NCI-H1105 treated with DMSO at 0.1 percent for 48 hours (cell line): Measurements from ENCODE around the gene COPE.

ENCODE experiments used
- DNase-seq: peaks from one replicate; lab custom pipeline; 2025; lab: John Stamatoyannopoulos, UW

The COPE gene

DNA sequence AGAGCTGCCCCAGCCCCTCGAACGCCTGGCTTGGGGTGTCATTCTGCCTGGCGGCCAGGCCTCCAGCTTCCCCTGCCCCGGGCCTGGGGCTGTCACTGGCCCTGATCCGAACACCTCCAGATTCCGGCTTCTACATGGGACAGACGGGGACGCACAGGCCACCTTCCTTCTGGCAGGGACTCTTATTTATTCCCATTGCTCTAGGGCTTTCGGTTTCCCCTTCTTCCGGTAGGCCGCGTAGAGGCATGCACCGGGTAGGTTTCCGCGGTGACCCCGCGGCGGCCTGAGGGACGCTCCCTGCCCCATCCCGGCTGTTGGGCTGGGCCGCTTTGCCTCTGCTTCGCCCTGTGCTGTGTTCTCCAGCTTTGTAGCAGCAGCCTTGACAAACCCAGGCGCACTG is 51.4 kb downstream of the COPE start:
- DNase-seq = no peak

DNA sequence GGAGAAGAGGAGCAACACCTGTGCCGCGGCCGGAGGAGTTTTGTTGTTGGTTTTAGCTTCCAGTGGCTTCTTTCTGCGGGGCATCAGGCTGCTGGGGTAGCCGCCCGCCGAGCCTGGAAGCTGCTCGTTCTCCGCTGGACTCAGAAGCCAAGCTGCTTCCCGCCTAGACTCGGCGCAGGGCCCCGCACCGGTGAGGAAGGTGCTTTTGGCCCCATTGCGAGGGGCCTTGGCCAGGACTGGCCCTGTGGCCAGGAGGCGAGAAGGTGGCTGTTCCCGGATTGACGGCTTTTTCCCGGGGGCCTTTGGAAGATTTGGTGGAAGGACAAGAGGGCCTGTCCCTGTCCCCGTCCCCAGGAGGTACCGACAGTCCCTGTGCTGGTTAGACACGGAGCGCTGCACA is 52.0 kb downstream of the COPE start:
- no peak for DNase-seq

DNA sequence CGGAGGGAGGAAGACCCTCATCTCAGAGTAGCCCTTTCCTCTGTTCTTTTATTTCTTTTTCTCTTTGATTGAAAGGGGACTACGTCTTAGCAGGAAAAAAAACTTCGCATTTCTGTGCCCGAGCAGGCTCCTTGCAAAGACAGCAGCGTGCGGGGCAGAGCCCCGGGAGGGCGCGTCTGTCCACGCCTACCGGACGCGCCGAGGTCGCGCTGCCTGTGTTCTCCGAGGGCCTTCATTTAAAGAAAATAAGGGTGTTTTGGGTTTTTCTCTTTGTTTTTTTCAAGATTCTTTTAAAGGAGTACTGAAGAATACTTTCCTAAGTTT is 52.4 kb downstream of the COPE start:
- DNase-seq = no peak

DNA sequence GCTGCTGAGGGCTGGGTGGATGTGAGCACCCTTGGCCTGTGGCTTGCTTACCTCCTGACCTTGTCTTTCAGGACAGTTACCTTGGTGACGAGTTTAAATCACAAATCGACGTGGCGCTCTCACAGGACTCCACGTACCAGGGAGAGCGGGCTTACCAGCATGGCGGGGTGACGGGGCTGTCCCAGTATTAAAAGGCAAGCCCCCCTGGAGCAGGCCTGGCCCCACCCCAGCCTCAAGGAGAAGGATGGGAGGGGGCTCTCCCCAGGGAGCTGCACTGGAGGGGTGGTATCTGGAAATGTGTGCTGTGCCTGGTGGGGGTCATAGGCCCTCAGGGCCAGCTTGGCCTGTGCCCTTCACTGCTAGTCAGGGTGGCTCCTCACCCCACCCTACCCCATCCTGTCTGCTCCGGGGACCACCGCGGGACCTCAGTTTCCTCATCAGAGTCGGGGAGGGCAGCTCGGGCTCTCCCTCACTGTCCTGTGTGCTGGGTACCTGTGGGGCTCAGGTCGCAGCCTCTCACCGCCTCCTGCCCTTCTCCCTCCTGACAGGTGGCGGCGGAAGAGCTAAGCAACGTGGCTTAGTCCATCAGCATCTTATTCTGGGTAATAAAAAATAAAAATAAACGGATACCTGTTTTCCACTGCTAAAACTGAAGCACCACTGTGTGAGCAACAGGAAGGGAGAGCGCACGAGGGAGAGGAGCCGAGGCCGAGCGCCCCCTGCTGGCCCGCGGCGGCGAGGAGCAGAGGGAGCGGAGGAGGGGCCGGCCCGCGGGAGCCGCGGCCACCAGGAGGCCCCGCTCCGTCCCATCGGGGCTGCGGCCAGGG is 53.0 kb downstream of the COPE start:
- DNase-seq = no peak

DNA sequence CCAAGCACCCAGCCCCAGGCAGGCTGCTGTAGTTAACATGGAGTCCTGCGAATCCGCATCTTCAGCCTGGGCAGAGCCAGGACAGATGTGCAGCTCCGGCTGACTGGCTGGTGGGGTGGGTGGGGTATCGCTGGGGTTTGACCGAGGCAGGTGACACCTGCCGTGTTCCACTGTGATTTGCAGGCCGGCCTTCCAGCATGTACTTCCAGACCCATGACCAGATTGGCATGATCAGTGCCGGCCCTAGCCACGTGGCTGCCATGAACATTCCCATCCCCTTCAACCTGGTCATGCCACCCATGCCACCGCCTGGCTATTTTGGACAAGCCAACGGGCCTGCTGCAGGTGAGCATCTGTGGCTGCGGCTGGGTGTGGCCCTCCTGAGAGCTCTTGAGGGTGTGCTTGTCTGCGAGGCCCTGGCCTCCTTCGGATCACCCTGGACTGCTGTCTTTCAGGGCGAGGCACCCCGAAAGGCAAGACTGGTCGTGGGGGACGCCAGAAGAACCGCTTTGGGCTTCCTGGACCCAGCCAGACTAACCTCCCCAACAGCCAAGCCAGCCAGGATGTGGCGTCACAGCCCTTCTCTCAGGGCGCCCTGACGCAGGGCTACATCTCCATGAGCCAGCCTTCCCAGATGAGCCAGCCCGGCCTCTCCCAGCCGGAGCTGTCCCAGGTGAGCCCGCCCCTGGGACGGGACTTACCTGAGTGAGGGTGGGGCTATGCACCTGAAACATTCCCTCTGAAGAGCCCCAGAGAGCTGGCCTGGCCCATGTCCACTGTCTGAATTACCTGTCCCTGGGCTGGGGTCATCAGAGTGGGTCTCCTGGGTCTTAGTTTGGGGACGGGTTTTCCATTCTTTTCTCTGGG is 53.8 kb downstream of the COPE start:
- no peak for DNase-seq

DNA sequence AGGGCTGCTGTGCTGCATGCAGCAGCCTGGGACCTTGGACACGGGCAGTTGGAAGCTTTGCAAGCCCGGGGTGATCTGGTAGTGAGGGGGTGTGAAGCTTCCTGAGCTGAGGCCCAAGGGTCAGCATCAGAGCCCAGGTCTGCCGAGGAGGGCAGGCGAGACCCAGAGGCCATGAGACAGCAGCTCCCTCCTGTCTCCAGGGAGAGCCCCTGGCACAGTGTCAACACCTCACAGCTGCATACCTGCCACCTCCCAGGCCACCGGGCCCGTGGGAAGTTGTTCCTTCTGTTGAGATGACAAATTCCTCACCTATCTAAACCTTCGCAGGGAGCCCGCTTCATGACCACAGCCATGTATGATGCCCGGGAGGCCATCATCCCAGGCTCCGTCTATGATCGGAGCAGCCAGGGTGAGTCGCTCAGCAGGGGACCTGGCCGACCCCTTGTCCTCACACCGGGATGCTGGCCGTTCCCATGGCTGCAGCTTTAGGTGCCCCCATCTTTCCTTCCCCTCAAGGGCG is 55.3 kb downstream of the COPE start:
- no peak for DNase-seq

DNA sequence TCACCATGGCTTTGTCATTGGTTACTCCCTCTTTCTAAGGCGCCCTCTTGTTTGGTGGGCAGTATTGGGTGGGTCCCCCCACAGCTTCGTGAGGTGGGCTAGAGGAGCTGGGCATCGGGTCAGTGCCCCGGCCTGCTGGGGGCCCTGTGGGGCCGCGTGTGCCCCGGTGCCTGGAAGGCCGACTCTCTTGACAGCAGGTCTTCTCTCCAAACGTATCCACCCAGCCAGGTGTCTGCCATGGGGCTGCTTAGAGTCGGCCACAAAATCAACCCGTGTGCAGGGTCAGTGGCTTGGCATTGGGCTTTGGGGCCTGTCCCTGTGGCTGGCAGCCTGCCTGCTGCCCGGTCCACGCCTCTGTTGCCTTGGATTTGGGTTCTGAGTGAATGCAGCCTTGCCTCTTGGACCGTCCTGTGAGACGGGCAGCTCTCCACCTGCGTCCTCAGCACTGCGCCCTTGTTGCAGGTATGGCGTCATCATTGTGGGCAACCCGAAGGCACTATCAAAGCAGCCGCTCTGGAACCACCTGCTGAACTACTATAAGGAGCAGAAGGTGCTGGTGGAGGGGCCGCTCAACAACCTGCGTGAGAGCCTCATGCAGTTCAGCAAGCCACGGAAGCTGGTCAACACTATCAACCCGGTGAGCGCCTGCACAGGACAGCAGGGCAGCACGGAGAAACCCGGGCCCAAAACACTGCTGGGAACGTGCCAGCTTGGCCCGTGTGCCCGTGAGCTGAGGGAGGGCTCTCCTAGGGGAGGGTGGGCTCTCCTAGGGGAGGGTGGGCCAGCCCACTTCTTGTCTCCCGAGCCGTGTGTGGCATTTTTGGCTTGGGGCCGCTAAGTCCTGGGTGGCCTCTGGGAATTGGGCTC is 56.0 kb downstream of the COPE start:
- no peak for DNase-seq

DNA sequence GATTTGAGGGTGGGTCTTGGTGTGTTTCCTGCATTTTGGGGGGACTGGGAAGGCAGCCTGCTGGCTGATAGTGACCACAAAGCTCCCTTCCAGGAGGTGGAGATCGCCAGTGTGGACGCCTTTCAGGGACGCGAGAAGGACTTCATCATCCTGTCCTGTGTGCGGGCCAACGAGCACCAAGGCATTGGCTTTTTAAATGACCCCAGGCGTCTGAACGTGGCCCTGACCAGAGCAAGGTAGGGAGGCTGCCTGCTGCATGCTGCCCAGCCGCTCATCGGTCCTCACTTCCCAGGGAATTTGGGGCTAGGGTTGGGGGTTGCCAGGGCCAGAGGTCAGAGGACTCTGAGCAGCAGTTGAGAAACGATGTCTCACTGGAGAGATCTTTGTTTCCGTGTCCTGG is 57.3 kb downstream of the COPE start:
- DNase-seq = no peak

DNA sequence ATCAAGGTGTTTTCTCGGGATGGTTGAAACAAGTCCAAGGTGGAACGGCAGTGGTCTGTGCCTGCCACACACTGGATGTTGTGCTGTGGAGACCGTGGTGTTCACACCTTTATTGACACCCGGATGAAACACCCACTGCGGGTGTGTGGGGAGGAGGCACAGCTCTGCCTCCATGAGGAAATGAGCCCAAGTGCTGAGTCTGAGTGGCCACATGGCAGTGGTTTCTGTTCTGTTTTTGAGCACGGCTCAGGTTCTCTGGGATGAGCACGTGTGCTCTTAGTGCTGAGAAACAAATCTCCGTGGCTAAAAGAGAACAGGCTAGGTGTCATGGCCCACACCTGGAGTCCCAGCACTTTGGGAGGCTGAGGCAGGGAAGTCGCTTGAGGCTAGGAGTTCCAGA is 58.0 kb downstream of the COPE start:
- DNase-seq = no peak

DNA sequence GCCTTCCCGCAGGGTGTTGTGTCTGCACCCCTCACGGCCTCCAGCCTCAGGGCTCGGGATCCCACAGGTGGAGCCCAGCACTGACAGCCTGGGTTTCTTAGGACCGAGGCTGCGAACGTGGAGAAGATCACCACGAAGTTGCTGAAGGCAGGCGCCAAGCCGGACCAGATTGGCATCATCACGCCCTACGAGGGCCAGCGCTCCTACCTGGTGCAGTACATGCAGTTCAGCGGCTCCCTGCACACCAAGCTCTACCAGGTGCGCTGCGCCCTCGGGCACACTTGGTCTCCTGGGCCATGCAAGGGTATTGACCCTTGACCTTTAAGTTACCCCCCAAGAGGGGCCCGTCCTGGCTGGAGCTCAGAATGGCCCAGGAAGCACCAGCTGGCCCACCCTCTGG is 58.5 kb downstream of the COPE start:
- DNase-seq = no peak

DNA sequence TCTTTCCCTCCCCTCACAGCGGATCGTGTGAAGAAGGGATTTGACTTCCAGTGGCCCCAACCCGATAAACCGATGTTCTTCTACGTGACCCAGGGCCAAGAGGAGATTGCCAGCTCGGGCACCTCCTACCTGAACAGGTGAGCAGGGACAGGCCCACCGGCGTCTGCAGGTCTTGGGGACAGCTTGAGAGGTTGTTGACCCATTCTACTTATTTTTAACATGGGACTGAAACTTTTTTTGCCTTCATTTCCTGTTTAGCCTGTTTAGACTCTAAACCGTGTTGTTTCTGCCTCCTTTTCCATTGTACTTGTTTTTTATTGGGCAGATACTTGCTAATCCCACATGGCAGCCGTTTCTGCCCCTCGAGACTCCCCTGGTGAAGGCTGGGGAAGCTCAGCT is 58.9 kb downstream of the COPE start:
- no peak for DNase-seq

DNA sequence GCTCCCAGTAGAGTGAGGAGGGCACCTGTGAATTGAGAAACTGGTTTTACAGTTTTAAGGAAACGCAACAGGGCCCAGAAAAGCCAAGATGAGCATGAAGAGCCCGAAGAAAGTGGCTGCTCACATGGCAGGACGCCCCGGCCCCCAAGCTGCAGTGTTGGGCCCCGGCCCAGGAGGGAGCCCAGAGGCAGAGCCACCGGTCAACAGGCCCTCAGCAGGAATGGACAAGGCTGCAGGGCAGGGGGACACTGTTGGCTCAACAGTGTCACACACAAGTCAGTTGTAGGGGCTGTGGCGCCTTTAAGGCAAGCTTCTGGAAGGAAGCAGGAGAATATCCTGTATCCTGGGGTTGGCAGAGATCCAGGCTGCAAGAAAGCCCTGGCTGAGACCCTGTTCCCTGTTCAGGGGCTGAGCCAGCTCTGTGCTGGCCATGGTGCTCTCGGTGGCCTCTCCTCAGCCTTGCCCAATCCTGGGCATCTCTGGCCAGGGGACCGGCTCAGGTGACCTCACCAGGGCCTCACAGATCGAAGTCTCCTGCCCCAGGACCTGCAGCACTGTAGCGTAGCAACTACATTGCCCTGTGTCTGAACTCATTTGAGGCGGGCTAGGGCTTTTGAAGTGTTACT is 59.4 kb downstream of the COPE start:
- no peak for DNase-seq

DNA sequence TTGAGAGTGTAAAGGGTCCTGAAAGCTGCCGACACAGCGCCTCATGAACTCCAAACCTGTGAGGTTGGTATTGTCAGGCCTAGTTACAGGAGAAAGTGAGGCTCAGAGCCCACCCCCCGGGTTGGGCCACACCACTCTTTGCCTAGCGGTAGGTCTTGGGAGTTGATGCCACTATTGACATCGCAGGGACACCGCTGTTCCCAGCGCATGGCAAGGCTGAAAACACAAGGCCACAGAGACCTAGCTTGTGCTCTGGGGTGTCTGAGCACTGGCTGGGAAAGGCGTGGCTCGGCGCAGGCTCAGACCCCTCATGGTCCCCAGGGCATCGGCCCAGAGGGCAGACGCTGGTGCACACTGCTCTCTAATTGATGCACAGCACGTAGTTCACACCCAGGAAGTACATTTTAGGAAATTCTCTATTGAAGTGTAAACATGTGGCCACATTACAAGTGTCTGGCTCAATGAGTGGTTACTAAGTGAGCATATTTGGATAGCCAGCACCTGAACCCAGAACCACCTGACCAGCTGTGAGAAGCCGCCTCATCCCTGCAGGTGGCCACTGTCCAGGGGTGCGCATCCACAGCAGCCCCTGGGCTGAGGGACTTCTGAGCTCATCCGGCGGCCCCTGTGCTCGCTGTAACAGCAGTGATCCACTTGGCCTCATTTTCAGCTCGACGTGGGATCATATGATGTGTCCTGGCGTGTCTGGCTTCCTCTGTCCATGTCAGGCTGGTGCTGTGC is 60.1 kb downstream of the COPE start:
- no peak for DNase-seq

DNA sequence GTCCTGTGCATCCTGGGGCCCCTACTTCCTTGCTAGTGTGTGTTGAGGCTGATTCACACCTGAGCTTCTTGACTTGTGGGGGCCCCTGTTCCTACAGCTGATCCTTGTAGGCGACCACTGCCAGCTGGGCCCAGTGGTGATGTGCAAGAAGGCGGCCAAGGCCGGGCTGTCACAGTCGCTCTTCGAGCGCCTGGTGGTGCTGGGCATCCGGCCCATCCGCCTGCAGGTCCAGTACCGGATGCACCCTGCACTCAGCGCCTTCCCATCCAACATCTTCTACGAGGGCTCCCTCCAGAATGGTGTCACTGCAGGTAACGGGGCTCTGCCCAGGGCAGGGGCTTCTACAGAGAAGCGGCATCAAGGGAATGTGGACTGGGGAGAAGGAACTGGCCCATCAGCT is 62.0 kb downstream of the COPE start:
- no peak for DNase-seq

DNA sequence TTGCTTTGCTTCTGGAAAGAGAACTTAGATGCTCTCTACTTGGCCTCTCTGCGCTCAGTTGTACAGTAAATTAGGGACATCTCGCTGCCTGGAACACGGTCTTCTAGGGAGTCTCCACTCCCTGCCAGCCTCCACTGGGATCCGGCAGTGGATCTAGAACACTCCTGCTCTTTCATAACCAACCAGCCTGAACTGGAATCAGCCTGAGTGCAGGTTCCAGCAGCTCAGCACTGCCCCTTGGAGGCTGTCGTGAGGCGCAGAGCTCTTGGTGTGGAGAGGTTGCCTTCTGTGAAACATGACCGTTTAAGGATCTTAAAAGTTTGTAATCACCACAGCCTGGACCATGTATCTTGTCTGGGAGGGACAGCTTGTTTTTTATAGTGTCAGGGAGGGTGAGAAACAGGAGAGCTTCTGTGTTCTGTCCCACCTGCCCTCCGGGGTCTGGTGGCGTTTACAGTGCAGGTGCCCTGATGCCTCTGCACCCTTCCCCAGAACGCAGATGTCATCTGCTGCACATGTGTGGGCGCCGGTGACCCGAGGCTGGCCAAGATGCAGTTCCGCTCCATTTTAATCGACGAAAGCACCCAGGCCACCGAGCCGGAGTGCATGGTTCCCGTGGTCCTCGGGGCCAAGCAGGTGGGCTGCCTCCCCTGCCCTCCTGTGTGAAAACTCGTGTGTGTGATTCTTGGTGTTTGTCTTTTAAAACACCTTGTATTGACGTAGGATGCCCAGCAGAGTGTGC is 62.6 kb downstream of the COPE start:
- no peak for DNase-seq

DNA sequence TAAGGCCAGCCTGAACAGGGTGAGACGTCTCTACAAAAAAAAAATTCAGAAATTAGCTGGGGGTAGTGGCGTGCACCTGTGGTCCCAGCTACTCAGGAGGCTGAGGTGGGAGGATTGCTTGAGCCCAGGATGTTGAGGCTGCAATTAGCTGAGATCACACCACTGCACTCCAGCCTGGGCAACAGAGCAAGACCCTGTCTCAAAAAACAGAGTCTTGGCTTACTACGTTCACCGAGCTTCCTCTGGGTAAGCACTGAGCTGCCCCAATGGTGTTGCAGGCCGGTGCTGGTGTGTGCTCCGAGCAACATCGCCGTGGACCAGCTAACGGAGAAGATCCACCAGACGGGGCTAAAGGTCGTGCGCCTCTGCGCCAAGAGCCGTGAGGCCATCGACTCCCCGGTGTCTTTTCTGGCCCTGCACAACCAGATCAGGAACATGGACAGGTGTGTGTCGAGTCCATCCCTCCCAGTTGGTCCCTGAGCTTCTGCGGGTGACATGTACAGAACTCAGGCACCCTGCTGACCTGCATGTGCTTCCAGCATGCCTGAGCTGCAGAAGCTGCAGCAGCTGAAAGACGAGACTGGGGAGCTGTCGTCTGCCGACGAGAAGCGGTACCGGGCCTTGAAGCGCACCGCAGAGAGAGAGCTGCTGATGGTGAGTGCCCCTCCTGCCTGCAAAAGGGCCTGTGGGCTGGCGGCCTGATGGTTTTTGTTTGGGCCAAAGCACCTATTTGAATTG is 63.4 kb downstream of the COPE start:
- no peak for DNase-seq

DNA sequence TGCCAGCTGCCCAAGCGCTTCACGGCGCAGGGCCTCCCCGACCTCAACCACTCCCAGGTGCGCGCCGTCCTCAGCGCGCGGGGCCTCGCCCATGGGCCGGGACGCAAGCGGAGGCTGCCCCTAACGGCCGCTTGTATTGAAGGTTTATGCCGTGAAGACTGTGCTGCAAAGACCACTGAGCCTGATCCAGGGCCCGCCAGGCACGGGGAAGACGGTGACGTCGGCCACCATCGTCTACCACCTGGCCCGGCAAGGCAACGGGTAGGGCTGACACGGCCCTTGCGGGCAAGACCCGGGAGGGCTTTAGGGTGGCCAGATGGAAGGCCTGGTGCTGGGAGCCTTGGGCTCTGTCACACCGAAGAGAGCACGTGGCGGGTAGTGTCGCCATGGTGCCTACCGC is 64.2 kb downstream of the COPE start:
- no peak for DNase-seq

DNA sequence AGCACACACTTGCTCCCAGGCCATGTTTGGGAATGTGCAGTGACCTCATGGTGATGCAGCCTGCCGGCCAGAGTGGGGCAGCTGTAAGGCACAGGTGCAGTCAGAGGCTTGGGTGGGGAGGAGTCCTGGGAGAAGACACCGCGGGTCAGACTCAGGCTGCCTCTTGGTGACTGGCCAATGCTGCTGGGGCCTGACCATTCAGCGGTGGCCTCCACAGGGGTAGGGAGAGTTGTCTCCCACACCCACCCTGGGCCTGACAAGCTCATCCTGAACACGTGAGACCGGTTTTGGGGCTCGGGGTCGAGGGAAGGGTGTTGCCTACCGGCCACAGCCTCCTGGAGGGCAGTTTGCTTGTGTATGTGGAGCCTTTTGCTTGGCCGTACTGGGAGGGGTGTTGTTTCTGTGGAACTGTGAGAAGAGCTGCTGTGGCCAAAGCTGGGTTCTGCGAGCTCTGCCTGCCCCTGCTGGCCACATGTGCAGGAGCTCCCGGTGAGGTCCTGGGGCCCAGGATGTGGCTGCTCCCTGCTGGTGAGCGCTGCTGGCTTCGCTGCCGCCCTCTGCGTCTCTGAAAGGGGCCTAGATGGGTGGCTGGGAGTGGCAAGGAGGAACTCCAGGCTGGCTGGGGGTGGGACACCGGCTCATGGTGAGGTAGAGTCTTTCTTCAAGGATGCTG is 65.3 kb downstream of the COPE start:
- DNase-seq = no peak

DNA sequence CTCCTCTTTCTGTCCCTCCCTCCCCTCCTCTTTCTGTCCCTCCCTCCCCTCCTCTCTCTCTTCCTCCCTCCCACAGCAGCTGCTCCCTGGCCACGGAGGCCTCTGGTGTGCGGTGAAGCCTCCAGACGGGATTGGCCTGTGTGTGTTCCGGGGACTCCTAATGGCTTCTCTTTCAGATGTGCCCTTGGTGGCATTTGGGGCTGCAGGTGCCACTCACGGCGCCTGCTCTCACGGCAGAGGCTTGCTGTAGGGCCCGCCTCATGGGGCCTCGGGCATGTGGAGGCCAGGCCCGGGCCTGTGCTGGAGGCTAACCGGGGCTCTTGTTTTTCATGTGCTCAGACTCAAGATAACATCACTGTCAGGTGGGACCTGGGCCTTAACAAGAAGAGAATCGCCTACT is 66.5 kb downstream of the COPE start:
- DNase-seq = no peak
